ENCODE results near the gene NLGN2.

NLGN2 gene

GRCh38 chr17:7448461-7448860 is 40.8 kb downstream of the NLGN2 start:
- peaks cover 22% of the 10 kb centered on the region for H3K4me1 Mint-ChIP-seq
- no peaks in the 10 kb centered on the region for H3K9me3 Mint-ChIP-seq
- H3K27ac Mint-ChIP-seq: no peak overlapping the region
- peaks cover 24% of the 10 kb centered on the region for H3K27me3 Mint-ChIP-seq
- H3K36me3 Mint-ChIP-seq: peaks cover 9% of the 10 kb centered on the region
- no peak overlapping the region for H3K4me3 Mint-ChIP-seq

- Mint-ChIP-seq H3K27me3 (no peaks in the 10 kb centered on the region), H3K4me1 (peaks cover 21% of the 10 kb centered on the region), H3K36me3 (no peaks in the 10 kb centered on the region), H3K27ac (no peak overlapping the region), H3K4me3 (no peak overlapping the region), H3K9me3 (no peaks in the 10 kb centered on the region)
Observed at GRCh38 chr17:7459961-7460545, 52.4 kb downstream of the NLGN2 start.

- peaks cover 17% of the 10 kb centered on the region for H3K4me1 Mint-ChIP-seq
- no peak overlapping the region for H3K4me3 Mint-ChIP-seq
- H3K36me3 Mint-ChIP-seq: no peaks in the 10 kb centered on the region
- H3K9me3 Mint-ChIP-seq: no peaks in the 10 kb centered on the region
- no peaks in the 10 kb centered on the region for H3K27me3 Mint-ChIP-seq
- H3K27ac Mint-ChIP-seq: peak overlapping the region; percentile 12
Observed at GRCh38 chr17:7460850-7461660, 53.4 kb downstream of the NLGN2 start.

- no peaks in the 10 kb centered on the region for H3K9me3 Mint-ChIP-seq
- H3K4me1 Mint-ChIP-seq: peaks cover 16% of the 10 kb centered on the region
- no peak overlapping the region for H3K4me3 Mint-ChIP-seq
- no peaks in the 10 kb centered on the region for H3K27me3 Mint-ChIP-seq
- H3K36me3 Mint-ChIP-seq: no peaks in the 10 kb centered on the region
- H3K27ac Mint-ChIP-seq: no peak overlapping the region
Observed at GRCh38 chr17:7462474-7463371, 55.1 kb downstream of the NLGN2 start.

GRCh38 chr17:7463372-7463846 is 55.8 kb downstream of the NLGN2 start:
- Mint-ChIP-seq H3K27me3 (no peaks in the 10 kb centered on the region), H3K9me3 (no peaks in the 10 kb centered on the region), H3K27ac (no peak overlapping the region), H3K36me3 (no peaks in the 10 kb centered on the region), H3K4me1 (peaks cover 18% of the 10 kb centered on the region), H3K4me3 (no peak overlapping the region)

GRCh38 chr17:7464081-7464480 is 56.4 kb downstream of the NLGN2 start:
- Mint-ChIP-seq H3K36me3 (no peaks in the 10 kb centered on the region), H3K27me3 (no peaks in the 10 kb centered on the region), H3K27ac (no peak overlapping the region), H3K9me3 (no peaks in the 10 kb centered on the region), H3K4me1 (peaks cover 18% of the 10 kb centered on the region), H3K4me3 (no peak overlapping the region)

- Mint-ChIP-seq H3K9me3 (no peaks in the 10 kb centered on the region), H3K4me1 (peaks cover 16% of the 10 kb centered on the region), H3K27ac (no peak overlapping the region), H3K27me3 (no peaks in the 10 kb centered on the region), H3K36me3 (no peaks in the 10 kb centered on the region), H3K4me3 (no peak overlapping the region)
Observed at GRCh38 chr17:7465597-7466275, 58.1 kb downstream of the NLGN2 start.

GRCh38 chr17:7466318-7466638 is 58.6 kb downstream of the NLGN2 start:
- no peak overlapping the region for H3K27ac Mint-ChIP-seq

GRCh38 chr17:7466639-7467341 is 59.1 kb downstream of the NLGN2 start:
- no peaks in the 10 kb centered on the region for H3K27me3 Mint-ChIP-seq
- peaks cover 22% of the 10 kb centered on the region for H3K4me1 Mint-ChIP-seq
- no peak overlapping the region for H3K4me3 Mint-ChIP-seq
- H3K9me3 Mint-ChIP-seq: no peaks in the 10 kb centered on the region
- peak overlapping the region; percentile 41 for H3K27ac Mint-ChIP-seq
- H3K36me3 Mint-ChIP-seq: no peaks in the 10 kb centered on the region

More at GRCh38 chr17:7466318-7466638, 58.6 kb downstream of the NLGN2 start:
- Mint-ChIP-seq H3K36me3 (no peaks in the 10 kb centered on the region), H3K27me3 (no peaks in the 10 kb centered on the region), H3K4me1 (peaks cover 18% of the 10 kb centered on the region), H3K9me3 (no peaks in the 10 kb centered on the region), H3K4me3 (no peak overlapping the region)

GRCh38 chr17:7467498-7467897 is 59.9 kb downstream of the NLGN2 start:
- H3K27ac Mint-ChIP-seq: no peak overlapping the region
- no peaks in the 10 kb centered on the region for H3K36me3 Mint-ChIP-seq
- H3K27me3 Mint-ChIP-seq: no peaks in the 10 kb centered on the region
- peaks cover 26% of the 10 kb centered on the region for H3K4me1 Mint-ChIP-seq
- H3K9me3 Mint-ChIP-seq: no peaks in the 10 kb centered on the region
- H3K4me3 Mint-ChIP-seq: no peak overlapping the region

- no peaks in the 10 kb centered on the region for H3K27me3 Mint-ChIP-seq
- H3K4me3 Mint-ChIP-seq: no peak overlapping the region
- H3K27ac Mint-ChIP-seq: no peak overlapping the region
- H3K36me3 Mint-ChIP-seq: no peaks in the 10 kb centered on the region
- peaks cover 27% of the 10 kb centered on the region for H3K4me1 Mint-ChIP-seq
- no peaks in the 10 kb centered on the region for H3K9me3 Mint-ChIP-seq
Observed at GRCh38 chr17:7468290-7468689, 60.6 kb downstream of the NLGN2 start.

- peaks cover 31% of the 10 kb centered on the region for H3K4me1 Mint-ChIP-seq
- no peaks in the 10 kb centered on the region for H3K36me3 Mint-ChIP-seq
- H3K27ac Mint-ChIP-seq: no peak overlapping the region
- H3K4me3 Mint-ChIP-seq: no peak overlapping the region
- H3K9me3 Mint-ChIP-seq: no peaks in the 10 kb centered on the region
- no peaks in the 10 kb centered on the region for H3K27me3 Mint-ChIP-seq
Observed at GRCh38 chr17:7468804-7469389, 61.3 kb downstream of the NLGN2 start.
